AG04449 (cell line): ENCODE data around the gene CTNNBIP1.

Source experiments
- CTCF ChIA-PET: fragments of 350-600 bp; formaldehyde crosslinking; extraction: SDS; loops from one replicate; lab custom pipeline; 2021; ENCODE audit warnings: antibody characterized with exemption; lab: Yijun Ruan, JAX
- POLR2A ChIA-PET: fragments of 400-600, 350-600 bp; formaldehyde crosslinking; extraction: SDS; loops from one replicate; lab custom pipeline; 2020; ENCODE audit warnings: antibody characterized with exemption, inconsistent platforms; lab: Yijun Ruan, JAX
- DNase-seq: peaks from one replicate; pipeline ENCODE4 v3.0.0-alpha.2; 2010; ENCODE audit warnings: low read depth, low spot score
- H3K4me3 ChIP-seq: 2 replicates; pipeline ENCODE4 v1.5.1; 2011; ENCODE audit warnings: low read depth, mild to moderate bottlenecking, control low read depth, low read length
- CTCF ChIP-seq: IDR thresholded peaks from one replicate; pipeline ENCODE4 v1.5.1; 2011; ENCODE audit warnings: mild to moderate bottlenecking, moderate library complexity, low read length, control low read depth, inconsistent platforms; ENCODE audit not compliant: insufficient read depth; ENCODE audit errors: missing control alignments

Gene CTNNBIP1

GRCh38 chr1:9822490-9822889, 87.6 kb downstream of the CTNNBIP1 start:
- ChIA-PET POLR2A (no interaction called here), CTCF (interaction anchor here (0.8 to 1.5 kb wide), 3 partner anchors 38 to 56 kb away, joined by 3 to 5 read pairs (median 4); no protein-coding TSS in a partner anchor)
- DNase-seq = no peak
- TF ChIP-seq CTCF = no peak
- peak overlapping the region; percentile 93 for H3K4me3 ChIP-seq

GRCh38 chr1:9821710-9822109, 88.4 kb downstream of the CTNNBIP1 start:
- peak overlapping the region; percentile 93 for H3K4me3 ChIP-seq
- POLR2A ChIA-PET = no interaction called here

GRCh38 chr1:9820521-9820920, 89.5 kb downstream of the CTNNBIP1 start:
- CTCF ChIA-PET = interaction anchor here (1.5 kb wide), 1 partner anchor 53 kb away, joined by 4 read pairs; no protein-coding TSS in a partner anchor
- H3K4me3 ChIP-seq = no peak overlapping the region
- POLR2A ChIA-PET = no interaction called here

More at GRCh38 chr1:9821710-9822109, 88.4 kb downstream of the CTNNBIP1 start:
- CTCF ChIA-PET = interaction anchor here (0.8 to 1.5 kb wide), 5 partner anchors 37 to 97 kb away, joined by 3 to 5 read pairs (median 4); no protein-coding TSS in a partner anchor
- no peak for DNase-seq
- TF ChIP-seq CTCF = no peak

GRCh38 chr1:9817734-9818133, 92.3 kb downstream of the CTNNBIP1 start:
- ChIA-PET POLR2A (no interaction called here), CTCF (interaction anchor here (0.8 to 3.2 kb wide), 3 partner anchors 33 to 230 kb away, joined by 3 to 16 read pairs (median 4); no protein-coding TSS in a partner anchor)
- DNase-seq = no peak
- TF ChIP-seq CTCF = no peak
- no peak overlapping the region for H3K4me3 ChIP-seq

More at GRCh38 chr1:9820521-9820920, 89.5 kb downstream of the CTNNBIP1 start:
- no peak for DNase-seq
- TF ChIP-seq CTCF = no peak

- no peak for TF ChIP-seq CTCF
- POLR2A ChIA-PET = no interaction called here
- DNase-seq = no peak
- no peak overlapping the region for H3K4me3 ChIP-seq
- CTCF ChIA-PET = interaction anchor here (1.0 to 3.2 kb wide), 3 partner anchors 32 to 190 kb away, joined by 3 to 16 read pairs (median 3); no protein-coding TSS in a partner anchor
These were observed 93.9 kb downstream of the CTNNBIP1 start for GRCh38 chr1:9816199-9816598.

GRCh38 chr1:9815150-9815549, 94.9 kb downstream of the CTNNBIP1 start:
- ChIA-PET CTCF (interaction anchor here (0.9 kb wide), 1 partner anchor 50 kb away, joined by 3 read pairs; no protein-coding TSS in a partner anchor), POLR2A (no interaction called here)
- DNase-seq = no peak
- TF ChIP-seq CTCF = no peak
- H3K4me3 ChIP-seq = no peak overlapping the region
